Activated naive CD4-positive, alpha-beta T cell treated with anti-CD3 and anti-CD28 coated beads, Interleukin-2, amount 50 U/mL, for 72 hours (primary cell): ENCODE measurements around the gene TMC8. TPM values are rescaled to one million over a fixed set of nuclear protein-coding genes. Genes with fewer than 3 reads are reported as not detected.
"Not testable (repeated sequence)": the region's sequence is repeated elsewhere in the genome, so short reads cannot be mapped to it uniquely, and the experiment has no call there.

Experiments
- ATAC-seq, 2 donors: fragments of 150-1000 bp; cut with Tn5 transposase; 2 replicates each; pipeline ENCODE4 v1.10.0; 2021; ENCODE audit warnings: mild to moderate bottlenecking in 2 of 2, moderate library complexity in 2 of 2
- DNase-seq, 2 donors: peaks; one replicate each; pipeline ENCODE4 v3.0.0; 2021 to 2022; ENCODE audit warnings: low spot score in 2 of 2
- H3K27ac Mint-ChIP-seq, 2 donors: one replicate each; pipeline ENCODE4 v1.8.0; 2022; ENCODE audit warnings: mild to moderate bottlenecking in 2 of 2, mixed read lengths in 2 of 2
- H3K36me3 Mint-ChIP-seq, 2 donors: one replicate each; pipeline ENCODE4 v1.8.0; 2022; ENCODE audit warnings: mixed read lengths in 2 of 2
- H3K9me3 Mint-ChIP-seq, 2 donors: one replicate each; pipeline ENCODE4 v1.8.0; 2022; ENCODE audit warnings: mixed read lengths in 2 of 2
- total RNA-seq, 2 donors: library from RNA; stranded (reverse); gene quantifications; one replicate each; pipeline ENCODE4 v1.2.3, GENCODE V29; 2022

The TMC8 gene
- total RNA-seq, 2 donors from 2014 or later: 165 to 187 TPM

GRCh38 chr17:78106211-78106610 lies 24.4 kb upstream of the TMC8 start:
- no peaks in the 10 kb centered on the region for H3K9me3 Mint-ChIP-seq
- H3K36me3 Mint-ChIP-seq: peaks cover 0 to 1% of the 10 kb centered on the region in 2 donors
- DNase-seq (no peak), ATAC-seq (no peak)
- H3K27ac Mint-ChIP-seq: no peak overlapping the region

GRCh38 chr17:78107457-78107856 lies 23.1 kb upstream of the TMC8 start:
- H3K36me3 Mint-ChIP-seq: peaks cover 2% of the 10 kb centered on the region in 2 donors
- DNase-seq (no peak), ATAC-seq (peak in 1 of 2 donors; percentile 52)
- H3K27ac Mint-ChIP-seq: peak overlapping the region; percentile 59 to 72
- no peaks in the 10 kb centered on the region for H3K9me3 Mint-ChIP-seq

GRCh38 chr17:78107976-78108725 lies 22.4 kb upstream of the TMC8 start:
- Mint-ChIP-seq H3K9me3 (no peaks in the 10 kb centered on the region), H3K27ac (peak overlapping the region; percentile 72 to 74), H3K36me3 (peaks cover 5 to 6% of the 10 kb centered on the region in 2 donors)
- no peak for ATAC-seq
- no peak for DNase-seq

GRCh38 chr17:78108726-78109488 lies 21.7 kb upstream of the TMC8 start:
- H3K9me3 Mint-ChIP-seq: no peaks in the 10 kb centered on the region
- peaks cover 5 to 6% of the 10 kb centered on the region in 2 donors for H3K36me3 Mint-ChIP-seq
- ATAC-seq (no peak), DNase-seq (no peak)
- H3K27ac Mint-ChIP-seq: peak overlapping the region in 1 of 2 donors; percentile 74

DNA sequence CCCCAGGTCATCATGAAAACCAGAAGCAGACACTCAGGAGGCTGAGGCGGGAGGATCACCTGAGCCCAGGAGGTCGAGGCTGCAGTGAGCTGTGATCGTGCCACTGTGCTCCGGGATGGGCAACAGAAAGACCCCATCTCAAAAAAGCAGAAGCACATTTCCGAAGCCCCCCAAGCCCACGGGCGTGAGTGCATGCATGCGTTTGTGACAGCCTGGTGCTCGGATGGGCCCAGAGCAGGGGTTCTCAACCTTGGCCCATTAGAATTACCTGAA lies 21.1 kb upstream of the TMC8 start:
- no peak for DNase-seq
- Mint-ChIP-seq H3K36me3 (peaks cover 5 to 10% of the 10 kb centered on the region in 2 donors), H3K9me3 (no peaks in the 10 kb centered on the region), H3K27ac (no peak overlapping the region)
- no peak for ATAC-seq

DNA sequence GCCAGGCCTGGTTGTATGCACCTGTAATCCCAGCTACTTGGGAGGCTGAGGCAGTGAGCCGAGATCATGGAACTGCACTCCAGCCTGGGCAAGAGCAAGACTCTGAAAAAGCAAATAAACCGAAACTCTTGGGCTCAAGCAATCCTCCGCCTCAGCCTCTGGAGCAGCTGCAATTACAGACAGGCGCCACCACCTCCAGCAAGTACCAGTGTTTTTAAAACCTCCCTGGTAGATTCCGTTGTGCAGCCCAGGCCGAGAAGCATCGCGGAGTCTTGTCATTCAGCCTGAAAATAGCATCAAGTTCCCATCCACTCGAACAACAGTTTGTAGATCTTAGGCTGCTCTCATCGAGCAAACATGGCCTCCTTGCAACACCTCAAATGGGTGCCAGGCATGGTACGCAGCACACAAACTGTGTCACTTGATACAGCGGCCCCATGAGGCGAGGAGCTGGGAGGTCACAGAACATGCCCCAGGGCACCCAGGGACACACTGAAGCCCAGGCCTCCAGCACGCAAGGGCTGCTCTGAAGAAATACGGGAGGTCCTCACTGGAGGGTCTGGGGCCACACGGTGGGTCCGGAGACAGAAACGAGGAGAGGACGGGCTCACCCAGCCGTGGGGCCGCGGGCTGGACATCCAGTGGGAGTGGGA lies 20.1 kb upstream of the TMC8 start:
- H3K9me3 Mint-ChIP-seq: no peaks in the 10 kb centered on the region
- H3K27ac Mint-ChIP-seq: peak overlapping the region; percentile 48 to 77
- ATAC-seq (no peak), DNase-seq (no peak)
- peaks cover 5 to 11% of the 10 kb centered on the region in 2 donors for H3K36me3 Mint-ChIP-seq

DNA sequence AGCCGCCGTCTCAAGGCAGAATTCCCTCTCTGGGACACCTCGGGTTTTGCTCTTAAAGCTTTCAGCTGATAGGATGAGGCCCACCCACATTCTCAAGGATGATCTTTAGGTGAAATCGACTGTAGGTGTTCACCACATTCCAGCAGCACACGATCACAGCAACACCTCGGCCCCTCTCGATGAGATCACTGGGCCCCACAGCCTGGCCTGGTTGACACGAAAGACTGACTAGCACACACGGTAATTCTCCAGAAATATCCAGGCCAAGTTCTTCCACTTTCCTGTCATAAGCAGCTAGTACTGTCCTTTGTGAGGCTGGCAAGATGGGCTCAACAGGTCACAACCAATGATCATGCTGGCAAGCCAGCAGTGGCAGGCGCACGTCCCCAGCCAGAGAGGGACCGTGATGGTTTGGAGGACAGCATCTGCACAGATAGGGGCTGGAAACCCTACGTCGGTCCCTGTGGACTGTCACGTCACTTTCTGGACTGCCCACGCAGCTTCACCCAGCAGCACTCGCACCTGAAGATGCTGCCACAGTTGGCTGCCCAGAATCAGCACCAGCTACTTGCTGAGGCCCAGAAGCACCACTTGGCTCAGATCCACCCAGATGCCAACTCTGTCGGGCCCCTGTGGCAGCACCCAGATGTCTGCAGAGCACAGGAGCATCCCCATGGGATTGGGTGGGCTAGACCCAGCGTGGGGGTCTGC lies 19.4 kb upstream of the TMC8 start:
- H3K36me3 Mint-ChIP-seq: peaks cover 5 to 11% of the 10 kb centered on the region in 2 donors

DNA sequence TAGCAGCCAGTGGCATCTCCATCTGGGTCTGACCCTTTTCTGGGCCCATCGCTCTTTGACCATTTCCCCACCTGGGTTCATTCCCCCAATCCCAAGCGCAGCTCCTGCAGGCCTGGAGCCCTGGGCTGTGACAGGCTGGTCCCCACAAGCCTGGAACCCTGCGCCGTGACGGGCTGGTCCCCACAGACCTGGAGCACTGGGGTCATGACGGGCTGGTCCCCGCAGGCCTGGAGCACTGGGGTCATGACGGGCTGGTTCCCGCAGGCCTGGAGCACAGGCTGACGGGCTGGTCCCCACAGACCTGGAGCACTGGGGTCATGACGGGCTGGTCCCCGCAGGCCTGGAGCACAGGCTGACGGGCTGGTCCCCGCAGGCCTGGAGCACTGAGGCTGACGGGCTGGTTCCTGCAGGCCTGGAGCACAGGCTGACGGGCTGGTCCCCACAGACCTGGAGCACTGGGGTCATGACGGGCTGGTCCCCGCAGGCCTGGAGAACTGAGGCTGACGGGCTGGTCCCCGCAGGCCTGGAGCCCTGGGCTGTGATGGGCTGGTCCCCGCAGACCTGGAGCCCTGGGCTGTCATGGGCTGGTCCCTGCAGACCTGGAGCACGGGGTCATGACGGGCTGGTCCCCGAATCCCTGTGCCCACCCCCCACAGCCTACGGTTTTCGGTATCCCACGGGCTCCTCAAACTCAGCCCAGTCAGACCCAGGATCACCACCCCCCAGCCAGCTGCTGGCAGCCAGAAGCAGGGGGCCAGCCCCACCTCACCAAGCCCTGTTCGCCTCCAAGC lies 18.6 kb upstream of the TMC8 start:
- no peaks in the 10 kb centered on the region for H3K9me3 Mint-ChIP-seq
- peaks cover 5 to 11% of the 10 kb centered on the region in 2 donors for H3K36me3 Mint-ChIP-seq
- H3K27ac Mint-ChIP-seq: peak overlapping the region; percentile 56 to 97
- no peak for DNase-seq
- no peak for ATAC-seq

More for the DNA sequence above, 19.4 kb upstream of the TMC8 start:
- Mint-ChIP-seq H3K9me3 (no peaks in the 10 kb centered on the region), H3K27ac (peak overlapping the region in 1 of 2 donors; percentile 48)
- DNase-seq (no peak), ATAC-seq (no peak)

DNA sequence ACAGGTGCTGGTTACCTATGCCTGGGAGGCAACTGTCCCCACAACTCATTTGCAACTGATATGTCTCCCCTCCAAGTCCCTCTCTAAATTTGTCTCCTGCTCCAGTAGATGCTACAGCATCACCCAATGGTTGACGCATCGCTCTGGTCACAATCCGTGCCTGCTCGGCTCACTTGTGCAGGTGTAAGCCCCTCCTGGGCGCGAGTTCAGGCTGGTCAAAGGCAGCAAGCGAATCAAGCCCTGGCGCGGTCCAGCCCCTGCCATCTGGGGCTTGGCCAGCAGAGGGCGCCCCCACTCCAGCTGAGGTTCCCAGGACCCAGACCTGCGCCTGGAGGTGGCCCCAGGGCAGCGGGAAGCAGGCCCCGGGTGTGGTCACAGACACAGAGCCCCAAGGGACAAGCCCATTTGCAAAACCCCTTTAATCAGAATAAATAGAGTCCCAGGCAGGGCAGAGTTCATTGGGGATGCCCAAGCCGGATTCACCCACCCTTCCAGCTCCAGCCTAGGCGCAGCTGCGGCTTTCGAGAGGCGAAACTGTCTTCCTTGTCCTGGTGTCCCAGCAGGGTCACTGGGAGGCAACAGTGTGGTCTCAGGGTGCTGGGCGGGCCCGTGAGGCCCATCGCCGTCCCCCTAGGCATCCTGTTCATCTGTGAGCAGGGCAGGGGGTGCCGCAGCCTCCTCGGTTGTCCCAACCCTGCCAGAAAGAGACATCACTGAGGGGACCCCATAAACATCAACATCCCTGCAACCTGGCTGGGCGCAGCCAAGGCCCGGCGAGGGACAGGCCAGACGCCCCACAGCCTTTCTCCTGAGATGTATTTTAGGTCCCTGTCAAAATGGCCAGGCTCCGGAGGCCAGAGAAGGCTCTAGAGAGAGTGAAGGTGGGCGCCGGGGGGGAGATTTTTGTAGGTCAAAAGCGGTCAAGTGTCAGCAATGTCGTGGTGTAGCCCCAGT lies 17.8 kb upstream of the TMC8 start:
- Mint-ChIP-seq H3K36me3 (peaks cover 5 to 11% of the 10 kb centered on the region in 2 donors), H3K27ac (peak overlapping the region; percentile 56 to 97), H3K9me3 (no peaks in the 10 kb centered on the region)
- peak; percentile 81 to 94 for DNase-seq
- peak; percentile 42 to 64 for ATAC-seq

DNA sequence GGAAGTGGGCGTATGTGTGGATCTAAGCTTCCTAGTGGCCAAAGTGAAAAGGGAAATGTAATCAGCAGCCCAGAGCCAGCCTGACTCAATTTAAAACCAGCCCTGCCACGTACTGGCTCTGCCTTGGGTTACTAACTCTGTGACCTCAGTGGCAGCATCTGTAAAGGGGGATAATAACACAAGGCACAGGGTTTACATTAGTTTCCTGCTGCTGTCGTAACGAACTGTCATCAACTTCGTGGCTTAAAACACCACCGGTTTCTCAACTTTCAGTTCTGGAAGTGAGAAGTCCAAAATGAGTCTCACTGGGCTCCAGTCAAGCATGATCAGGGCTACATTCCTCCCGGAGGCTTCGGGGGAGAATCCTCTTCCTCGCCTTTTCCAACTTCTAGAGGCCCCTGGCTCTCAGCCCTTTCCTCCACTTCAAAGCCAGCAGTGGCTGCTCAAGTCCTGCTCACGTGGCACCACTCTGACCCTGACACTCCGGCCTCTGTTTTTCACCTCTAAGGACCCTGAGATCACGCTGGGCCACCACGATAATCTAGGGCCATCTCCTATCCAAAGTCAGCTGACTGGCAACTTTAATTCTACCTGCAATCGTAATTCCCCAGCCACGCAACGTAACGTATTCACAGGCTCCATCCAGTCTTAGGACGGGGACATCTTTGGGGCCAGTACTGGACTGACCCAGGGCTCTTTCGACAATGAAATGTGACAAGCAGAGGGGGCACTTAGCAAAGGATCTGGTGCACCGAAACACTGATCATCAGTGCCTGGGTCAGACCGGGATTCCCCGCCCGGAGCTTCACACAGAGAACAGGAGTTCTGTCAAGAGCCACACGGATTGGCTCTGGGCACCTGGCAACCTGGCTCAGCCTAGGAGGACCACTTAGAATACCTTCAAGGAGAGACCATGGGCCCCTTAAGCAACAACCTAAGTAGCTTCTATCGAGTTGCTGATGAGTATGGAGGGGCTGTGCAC lies 16.5 kb upstream of the TMC8 start:
- peaks cover 5 to 11% of the 10 kb centered on the region in 2 donors for H3K36me3 Mint-ChIP-seq
- peak; percentile 37 to 79 for DNase-seq
- peak; percentile 85 to 97 for ATAC-seq
- peak overlapping the region; percentile 56 to 90 for H3K27ac Mint-ChIP-seq
- H3K9me3 Mint-ChIP-seq: no peaks in the 10 kb centered on the region

DNA sequence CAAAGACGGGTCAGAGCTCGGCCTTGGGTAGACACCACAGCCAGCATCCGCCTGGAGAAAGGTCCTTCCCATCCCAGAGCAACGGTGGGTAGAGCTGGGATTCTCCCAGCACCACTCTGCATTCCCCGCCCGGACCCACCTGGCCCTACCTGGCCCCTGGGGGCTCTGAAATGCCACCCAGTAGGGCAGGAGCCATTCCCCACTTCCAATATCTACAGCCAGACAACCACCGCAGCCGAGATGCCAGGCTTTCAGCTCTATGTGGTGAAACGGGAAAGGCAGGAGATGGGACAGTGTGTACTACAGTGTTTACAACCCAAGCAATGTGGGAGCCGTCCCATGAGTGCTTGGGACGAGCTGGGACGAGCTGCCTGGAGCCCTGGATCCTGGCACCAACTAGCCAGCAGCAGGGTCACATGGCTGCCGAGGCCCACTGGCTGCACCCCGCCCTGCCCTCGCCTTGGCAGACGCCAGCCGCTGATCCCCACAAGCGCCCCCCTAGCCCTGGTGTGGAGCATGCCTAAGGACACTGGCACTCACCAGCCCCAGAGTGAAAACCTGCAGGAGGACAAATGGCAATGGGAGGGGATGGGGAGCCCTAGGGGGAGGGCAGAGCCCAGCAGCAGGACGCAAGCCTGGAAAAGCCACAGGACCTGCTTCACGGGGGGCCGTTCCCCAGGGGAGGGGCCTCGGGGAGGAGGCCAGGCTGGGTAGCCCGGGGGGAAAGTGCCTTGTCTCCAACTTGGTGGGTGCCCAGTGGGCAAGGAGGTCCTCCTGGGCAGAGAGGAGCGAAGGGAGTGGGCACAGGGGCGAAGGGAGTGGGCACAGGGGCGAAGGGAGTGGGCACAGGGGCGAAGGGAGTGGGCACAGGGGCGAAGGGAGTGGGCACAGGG lies 15.5 kb upstream of the TMC8 start:
- ATAC-seq: no peak
- H3K27ac Mint-ChIP-seq: peak overlapping the region in 1 of 2 donors; percentile 56
- DNase-seq: no peak
- no peaks in the 10 kb centered on the region for H3K9me3 Mint-ChIP-seq
- H3K36me3 Mint-ChIP-seq: peaks cover 5 to 11% of the 10 kb centered on the region in 2 donors

- DNase-seq, H3K9me3 Mint-ChIP-seq, H3K27ac Mint-ChIP-seq, ATAC-seq: not testable (repeated sequence)
- peaks cover 10 to 19% of the 10 kb centered on the region in 2 donors for H3K36me3 Mint-ChIP-seq
Observed at GRCh38 chr17:78115803-78116202, 14.8 kb upstream of the TMC8 start.

DNA sequence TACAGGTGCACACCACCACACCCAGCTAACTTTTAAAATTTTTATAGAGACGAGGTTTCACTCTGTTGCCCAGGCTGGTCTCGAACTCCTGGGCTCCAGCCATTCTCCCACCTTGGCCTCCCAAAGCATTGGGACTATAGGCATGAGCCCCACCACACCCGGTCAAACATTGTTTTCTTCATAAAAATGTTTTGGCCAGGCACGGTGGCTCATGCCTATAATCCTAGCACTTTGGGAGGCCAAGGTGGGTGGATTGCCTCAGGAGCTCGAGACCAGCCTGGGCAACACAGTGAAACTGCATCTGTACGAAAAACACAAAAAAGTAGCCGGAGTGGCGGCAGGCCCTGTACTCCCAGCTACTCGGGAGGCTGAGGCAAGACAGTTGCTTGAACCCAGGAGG lies 14.2 kb upstream of the TMC8 start:
- Mint-ChIP-seq H3K9me3 (no peaks in the 10 kb centered on the region), H3K36me3 (peaks cover 10 to 22% of the 10 kb centered on the region in 2 donors), H3K27ac (no peak overlapping the region)
- no peak for DNase-seq
- no peak for ATAC-seq
